Measurements from ENCODE around the gene TNKS2. TPM values are rescaled to one million over a fixed set of nuclear protein-coding genes. Genes with fewer than 3 reads are reported as not detected.

Gene TNKS2
- total RNA-seq, 2 experiments from 2014 or later: 22.1 to 22.8 TPM

- Mint-ChIP-seq H3K4me1 (ENCODE audit: low read depth) (no peaks in the 10 kb centered on the region), H3K4me3 (no peak overlapping the region), H3K27me3 (no peaks in the 10 kb centered on the region), H3K9me3 (no peaks in the 10 kb centered on the region), H3K36me3 (ENCODE audit: low read depth) (peaks cover 30% of the 10 kb centered on the region), H3K27ac (peak overlapping the region; percentile 15)
- no peak for TF ChIP-seq CTCF (IDR thresholded peaks at IDR 0.05)
- POLR2A ChIA-PET: no interaction called here
- intact Hi-C loops (cut with micrococcal nuclease): no loop called here
- CTCF ChIA-PET: interaction anchor here (1.6 kb wide), 1 partner anchor 70 kb away, joined by 6 read pairs; no protein-coding TSS in a partner anchor
- ATAC-seq: no peak
- no peak for DNase-seq
These were observed 44.9 kb downstream of the TNKS2 start for GRCh38 chr10:91843083-91843482.

GRCh38 chr10:91856637-91857036 lies 58.4 kb downstream of the TNKS2 start:
- Mint-ChIP-seq H3K27ac (no peak overlapping the region), H3K4me1 (ENCODE audit: low read depth) (peaks cover 3% of the 10 kb centered on the region), H3K36me3 (ENCODE audit: low read depth) (peaks cover 33% of the 10 kb centered on the region), H3K9me3 (no peaks in the 10 kb centered on the region), H3K4me3 (no peak overlapping the region), H3K27me3 (no peaks in the 10 kb centered on the region)
- ATAC-seq: no peak
- intact Hi-C loops (cut with micrococcal nuclease): loop anchor here (5.0 kb wide), 1 partner anchor 56 kb away; no protein-coding TSS in a partner anchor
- peak; percentile 26 for DNase-seq
- CTCF ChIA-PET: interaction anchor here (1.0 to 1.9 kb wide), 4 partner anchors 9 to 55 kb away, joined by 3 to 9 read pairs (median 4); no protein-coding TSS in a partner anchor
- POLR2A ChIA-PET: interaction anchor here (0.9 kb wide), 1 partner anchor 143 kb away, joined by 3 read pairs; no protein-coding TSS in a partner anchor
- TF ChIP-seq CTCF (IDR thresholded peaks at IDR 0.05): peak; percentile 36

- no peak overlapping the region for H3K4me3 Mint-ChIP-seq
- ChIA-PET POLR2A (no interaction called here), CTCF (no interaction called here)
- H3K36me3 Mint-ChIP-seq (ENCODE audit: low read depth): peaks cover 39% of the 10 kb centered on the region
- no peaks in the 10 kb centered on the region for H3K27me3 Mint-ChIP-seq
- TF ChIP-seq CTCF (IDR thresholded peaks at IDR 0.05): no peak
- intact Hi-C loops (cut with micrococcal nuclease): no loop called here
- H3K4me1 Mint-ChIP-seq (ENCODE audit: low read depth): peaks cover 4% of the 10 kb centered on the region
- ATAC-seq: no peak
- DNase-seq: no peak
- no peaks in the 10 kb centered on the region for H3K9me3 Mint-ChIP-seq
- peak overlapping the region; percentile 31 for H3K27ac Mint-ChIP-seq
These were observed 62.7 kb downstream of the TNKS2 start for GRCh38 chr10:91860885-91861284.

GRCh38 chr10:91864099-91864498 lies 65.9 kb downstream of the TNKS2 start:
- DNase-seq (no peak), ATAC-seq (no peak)
- no peak overlapping the region for H3K4me3 Mint-ChIP-seq
- H3K4me1 Mint-ChIP-seq (ENCODE audit: low read depth): peaks cover 1% of the 10 kb centered on the region
- intact Hi-C loops (cut with micrococcal nuclease): no loop called here
- peaks cover 18% of the 10 kb centered on the region for H3K36me3 Mint-ChIP-seq (ENCODE audit: low read depth)
- POLR2A ChIA-PET: no interaction called here
- no peak overlapping the region for H3K27ac Mint-ChIP-seq
- no peaks in the 10 kb centered on the region for H3K27me3 Mint-ChIP-seq
- CTCF ChIA-PET: interaction anchor here (1.9 kb wide), 1 partner anchor 45 kb away, joined by 5 read pairs; the partner anchor contains the start of gene FGFBP3
- no peaks in the 10 kb centered on the region for H3K9me3 Mint-ChIP-seq
- no peak for TF ChIP-seq CTCF (IDR thresholded peaks at IDR 0.05)

GRCh38 chr10:91864744-91865143 lies 66.5 kb downstream of the TNKS2 start:
- peaks cover 1% of the 10 kb centered on the region for H3K4me1 Mint-ChIP-seq (ENCODE audit: low read depth)
- ATAC-seq: no peak

More at GRCh38 chr10:91864744-91865143, 66.5 kb downstream of the TNKS2 start:
- Mint-ChIP-seq H3K27ac (no peak overlapping the region), H3K36me3 (ENCODE audit: low read depth) (peaks cover 18% of the 10 kb centered on the region), H3K9me3 (no peaks in the 10 kb centered on the region), H3K27me3 (no peaks in the 10 kb centered on the region), H3K4me3 (no peak overlapping the region)
- TF ChIP-seq CTCF (IDR thresholded peaks at IDR 0.05): no peak
- DNase-seq: no peak
- ChIA-PET POLR2A (no interaction called here), CTCF (interaction anchor here (1.9 kb wide), 1 partner anchor 44 kb away, joined by 5 read pairs; the partner anchor contains the start of gene FGFBP3)
- intact Hi-C loops (cut with micrococcal nuclease): no loop called here
